ENCODE data around the gene GPATCH8.

DNA sequence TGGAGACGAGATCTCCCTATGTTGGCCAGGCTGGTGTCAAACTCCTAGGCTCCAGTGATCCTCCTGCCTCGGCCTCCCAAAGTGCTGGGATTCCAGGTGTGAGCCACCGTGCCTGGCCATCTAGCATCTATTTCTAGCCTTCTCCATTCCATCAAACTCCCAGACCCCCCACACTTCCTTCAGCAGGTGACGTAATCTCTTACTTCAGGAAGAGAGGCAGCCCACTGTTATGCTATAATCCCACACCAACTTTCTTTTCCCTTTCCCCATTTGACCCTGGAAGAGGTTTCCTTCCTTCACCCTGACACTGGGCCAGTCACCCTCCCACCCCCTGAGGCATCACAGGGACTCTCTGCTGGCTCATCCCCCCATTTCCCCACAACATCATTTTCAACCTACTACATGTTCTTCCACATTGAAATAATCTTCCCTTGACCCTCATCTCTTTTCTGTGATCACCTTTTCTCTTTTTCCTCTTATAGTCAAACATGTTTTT, 121.3 kb downstream of the GPATCH8 start:
- TF ChIP-seq, protein P1, sequence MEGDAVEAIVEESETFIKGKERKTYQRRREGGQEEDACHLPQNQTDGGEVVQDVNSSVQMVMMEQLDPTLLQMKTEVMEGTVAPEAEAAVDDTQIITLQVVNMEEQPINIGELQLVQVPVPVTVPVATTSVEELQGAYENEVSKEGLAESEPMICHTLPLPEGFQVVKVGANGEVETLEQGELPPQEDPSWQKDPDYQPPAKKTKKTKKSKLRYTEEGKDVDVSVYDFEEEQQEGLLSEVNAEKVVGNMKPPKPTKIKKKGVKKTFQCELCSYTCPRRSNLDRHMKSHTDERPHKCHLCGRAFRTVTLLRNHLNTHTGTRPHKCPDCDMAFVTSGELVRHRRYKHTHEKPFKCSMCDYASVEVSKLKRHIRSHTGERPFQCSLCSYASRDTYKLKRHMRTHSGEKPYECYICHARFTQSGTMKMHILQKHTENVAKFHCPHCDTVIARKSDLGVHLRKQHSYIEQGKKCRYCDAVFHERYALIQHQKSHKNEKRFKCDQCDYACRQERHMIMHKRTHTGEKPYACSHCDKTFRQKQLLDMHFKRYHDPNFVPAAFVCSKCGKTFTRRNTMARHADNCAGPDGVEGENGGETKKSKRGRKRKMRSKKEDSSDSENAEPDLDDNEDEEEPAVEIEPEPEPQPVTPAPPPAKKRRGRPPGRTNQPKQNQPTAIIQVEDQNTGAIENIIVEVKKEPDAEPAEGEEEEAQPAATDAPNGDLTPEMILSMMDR (IDR thresholded peaks at IDR 0.05 in 2 of 3, conservative IDR thresholded peaks at IDR 0.05 in 1 of 3; ENCODE audit: control insufficient read depth in 2 of 3, extremely low read depth in 1 of 3, insufficient read depth in 1 of 3, low read depth in 3 of 3, low read length in 3 of 3) = no peak
- no peak for TF ChIP-seq POLR2A (IDR thresholded peaks at IDR 0.05; ENCODE audit: low read depth, low read length)
- TF ChIP-seq POLR2AphosphoS2 (IDR thresholded peaks at IDR 0.05; ENCODE audit: low read depth, low read length) = no peak
- TF ChIP-seq, protein P2, sequence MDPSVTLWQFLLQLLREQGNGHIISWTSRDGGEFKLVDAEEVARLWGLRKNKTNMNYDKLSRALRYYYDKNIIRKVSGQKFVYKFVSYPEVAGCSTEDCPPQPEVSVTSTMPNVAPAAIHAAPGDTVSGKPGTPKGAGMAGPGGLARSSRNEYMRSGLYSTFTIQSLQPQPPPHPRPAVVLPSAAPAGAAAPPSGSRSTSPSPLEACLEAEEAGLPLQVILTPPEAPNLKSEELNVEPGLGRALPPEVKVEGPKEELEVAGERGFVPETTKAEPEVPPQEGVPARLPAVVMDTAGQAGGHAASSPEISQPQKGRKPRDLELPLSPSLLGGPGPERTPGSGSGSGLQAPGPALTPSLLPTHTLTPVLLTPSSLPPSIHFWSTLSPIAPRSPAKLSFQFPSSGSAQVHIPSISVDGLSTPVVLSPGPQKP (IDR thresholded peaks at IDR 0.05; ENCODE audit: low read depth, low read length) = no peak
- no peak for TF ChIP-seq ZSCAN29 (IDR thresholded peaks at IDR 0.05)
- no peak for TF ChIP-seq BCL11A (IDR thresholded peaks at IDR 0.05; ENCODE audit: low read depth, low read length)
- TF ChIP-seq POLR2AphosphoS5 (IDR thresholded peaks at IDR 0.05; ENCODE audit: low read length) = no peak
- no peak for TF ChIP-seq TARDBP (IDR thresholded peaks at IDR 0.05; ENCODE audit: borderline replicate concordance)
- TF ChIP-seq, protein P3, sequence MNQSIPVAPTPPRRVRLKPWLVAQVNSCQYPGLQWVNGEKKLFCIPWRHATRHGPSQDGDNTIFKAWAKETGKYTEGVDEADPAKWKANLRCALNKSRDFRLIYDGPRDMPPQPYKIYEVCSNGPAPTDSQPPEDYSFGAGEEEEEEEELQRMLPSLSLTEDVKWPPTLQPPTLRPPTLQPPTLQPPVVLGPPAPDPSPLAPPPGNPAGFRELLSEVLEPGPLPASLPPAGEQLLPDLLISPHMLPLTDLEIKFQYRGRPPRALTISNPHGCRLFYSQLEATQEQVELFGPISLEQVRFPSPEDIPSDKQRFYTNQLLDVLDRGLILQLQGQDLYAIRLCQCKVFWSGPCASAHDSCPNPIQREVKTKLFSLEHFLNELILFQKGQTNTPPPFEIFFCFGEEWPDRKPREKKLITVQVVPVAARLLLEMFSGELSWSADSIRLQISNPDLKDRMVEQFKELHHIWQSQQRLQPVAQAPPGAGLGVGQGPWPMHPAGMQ (IDR thresholded peaks at IDR 0.05; ENCODE audit: borderline replicate concordance) = no peak
- TF ChIP-seq RCOR1 (conservative IDR thresholded peaks at IDR 0.05; ENCODE audit: low read depth, low read length) = no peak
- TF ChIP-seq IRF4 (IDR thresholded peaks at IDR 0.05; ENCODE audit: low read depth, low read length) = no peak
- no peak for TF ChIP-seq TAF1 (IDR thresholded peaks at IDR 0.05; ENCODE audit: borderline replicate concordance, low read depth, low read length)
- TF ChIP-seq, protein P4, sequence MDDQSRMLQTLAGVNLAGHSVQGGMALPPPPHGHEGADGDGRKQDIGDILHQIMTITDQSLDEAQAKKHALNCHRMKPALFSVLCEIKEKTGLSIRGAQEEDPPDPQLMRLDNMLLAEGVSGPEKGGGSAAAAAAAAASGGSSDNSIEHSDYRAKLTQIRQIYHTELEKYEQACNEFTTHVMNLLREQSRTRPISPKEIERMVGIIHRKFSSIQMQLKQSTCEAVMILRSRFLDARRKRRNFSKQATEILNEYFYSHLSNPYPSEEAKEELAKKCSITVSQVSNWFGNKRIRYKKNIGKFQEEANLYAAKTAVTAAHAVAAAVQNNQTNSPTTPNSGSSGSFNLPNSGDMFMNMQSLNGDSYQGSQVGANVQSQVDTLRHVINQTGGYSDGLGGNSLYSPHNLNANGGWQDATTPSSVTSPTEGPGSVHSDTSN (IDR thresholded peaks at IDR 0.05; ENCODE audit: insufficient replicate concordance, low read depth, low read length) = no peak
- TF ChIP-seq CBX3 (IDR thresholded peaks at IDR 0.05; ENCODE audit: borderline replicate concordance, low read depth) = no peak

Measured in GM12878 (cell line).